Measurements from ENCODE around the gene KIDINS220.

The KIDINS220 gene

GRCh38 chr2:8802741-8803140 lies 34.7 kb downstream of the KIDINS220 start:
- no peak for DNase-seq

- no peak for DNase-seq
Observed at GRCh38 chr2:8800821-8801220, 36.6 kb downstream of the KIDINS220 start.

DNA sequence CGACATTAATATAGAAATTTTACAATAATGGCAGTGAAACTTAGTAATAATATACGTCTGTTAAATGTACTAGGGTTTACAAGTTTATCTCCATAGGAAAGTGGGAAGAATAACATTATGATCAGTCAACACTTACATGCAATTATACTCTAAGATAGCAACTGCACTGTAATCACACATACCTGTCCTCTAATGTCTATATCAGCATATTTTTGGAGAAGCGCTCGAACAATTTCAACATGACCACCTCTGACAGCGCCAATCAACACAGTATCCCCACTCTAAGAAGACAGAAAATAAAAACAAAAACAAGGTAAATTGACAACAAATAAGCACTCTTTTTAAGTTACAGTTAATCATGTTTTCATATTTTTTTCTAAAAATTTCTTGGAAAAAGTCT lies 37.2 kb downstream of the KIDINS220 start:
- no peak for DNase-seq

DNA sequence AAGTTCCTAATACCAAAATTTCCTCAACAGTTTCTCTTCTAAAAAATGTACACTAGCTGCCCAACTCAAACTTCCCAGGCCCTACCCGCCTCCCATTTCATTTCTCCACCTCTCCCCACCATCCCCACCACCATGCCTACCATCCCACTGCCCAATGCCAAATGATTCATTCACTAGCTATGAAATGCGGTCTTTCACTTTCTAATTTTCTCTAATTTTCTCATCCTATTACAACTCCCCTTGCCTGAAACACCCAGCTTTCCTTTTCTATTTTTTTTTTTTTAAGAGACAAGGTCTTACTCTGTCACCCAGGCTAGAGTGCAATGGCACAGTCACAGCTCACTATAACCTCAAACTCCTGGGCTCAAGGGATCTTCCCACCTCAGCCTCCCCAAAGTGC lies 38.4 kb downstream of the KIDINS220 start:
- no peak for DNase-seq

DNA sequence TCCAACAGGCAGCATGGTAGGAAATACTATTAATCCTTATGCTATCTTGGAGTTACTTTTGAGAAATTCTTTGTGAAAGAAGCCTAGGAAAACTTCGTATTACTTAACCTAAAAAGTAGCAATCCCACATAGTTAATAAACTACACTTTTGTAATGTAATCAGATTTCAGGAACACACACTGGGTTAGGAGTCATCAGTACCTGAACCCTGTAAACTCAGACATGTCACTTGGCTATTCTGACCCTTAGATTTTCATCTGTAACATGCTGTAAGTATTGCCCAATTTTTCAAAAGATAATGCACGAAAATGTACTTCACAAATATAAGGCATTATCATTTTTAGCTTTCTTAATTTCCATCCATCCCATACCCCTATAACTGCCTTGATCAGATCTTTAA lies 39.0 kb downstream of the KIDINS220 start:
- no peak for DNase-seq

DNA sequence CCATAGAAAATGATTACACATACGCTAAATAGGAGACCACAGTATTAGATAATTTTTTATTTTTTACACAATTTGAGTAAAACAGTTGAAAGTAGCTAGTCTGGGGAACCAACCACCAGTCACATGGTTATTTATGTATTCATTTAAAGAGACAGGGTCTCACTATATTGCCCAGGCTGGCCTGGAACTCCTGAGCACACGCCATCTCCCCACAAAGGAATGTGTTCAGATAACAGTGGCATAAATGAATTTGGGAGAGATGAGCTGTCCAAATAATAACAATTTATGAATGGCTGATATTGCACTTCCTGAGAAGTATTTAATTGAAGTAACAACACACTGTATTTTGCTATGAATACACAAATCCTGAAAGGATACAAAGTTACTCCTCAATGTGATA lies 39.7 kb downstream of the KIDINS220 start:
- no peak for DNase-seq

- DNase-seq = no peak
Observed at GRCh38 chr2:8796878-8797550, 40.4 kb downstream of the KIDINS220 start.

DNA sequence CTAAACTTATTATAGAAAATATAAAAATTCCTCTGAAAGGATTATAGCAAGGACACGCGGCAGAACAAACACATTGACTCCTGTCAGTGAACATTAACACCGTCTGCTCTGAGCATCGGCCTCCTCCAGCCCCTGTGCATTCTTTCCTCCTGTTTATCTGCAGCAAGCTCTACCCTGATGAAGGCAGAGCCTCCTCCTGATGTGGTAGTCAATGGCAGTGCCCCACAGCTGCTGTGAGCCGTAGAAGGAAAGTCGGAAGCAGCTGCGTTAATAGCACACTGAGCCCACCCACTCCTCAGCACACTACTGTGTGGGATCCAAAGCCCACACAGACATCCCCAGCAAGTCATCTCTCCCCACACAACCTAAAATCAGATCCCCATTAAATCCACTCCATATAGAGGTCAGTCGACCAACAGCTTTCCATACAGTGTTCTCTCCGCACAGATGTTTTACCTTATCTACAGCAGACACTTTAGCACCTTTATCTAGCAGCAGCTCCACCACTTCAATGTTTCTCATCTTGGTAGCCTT lies 41.0 kb downstream of the KIDINS220 start:
- DNase-seq = no peak

- DNase-seq = no peak
Observed at GRCh38 chr2:8794923-8795825, 42.2 kb downstream of the KIDINS220 start.

- no peak for DNase-seq
Observed at GRCh38 chr2:8790739-8791162, 46.7 kb downstream of the KIDINS220 start.

DNA sequence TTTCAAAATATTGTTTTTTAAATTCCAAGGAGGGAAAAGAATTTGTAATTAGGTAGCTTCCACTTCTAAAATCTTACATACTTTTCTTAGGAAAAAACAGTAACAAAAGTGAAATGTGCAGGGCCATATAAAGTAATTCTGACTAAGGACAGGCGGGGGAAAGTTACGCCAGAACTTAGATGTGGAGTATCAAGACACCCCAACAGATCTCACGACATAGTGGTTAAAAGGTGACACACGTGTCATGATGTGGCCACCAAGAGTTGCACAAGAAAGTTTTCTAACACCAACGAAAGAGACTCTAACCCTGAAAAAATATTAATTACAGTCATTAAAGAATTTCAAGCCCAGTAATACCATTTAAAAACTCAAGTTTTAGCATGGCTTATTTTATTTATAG lies 51.0 kb downstream of the KIDINS220 start:
- DNase-seq = no peak

DNA sequence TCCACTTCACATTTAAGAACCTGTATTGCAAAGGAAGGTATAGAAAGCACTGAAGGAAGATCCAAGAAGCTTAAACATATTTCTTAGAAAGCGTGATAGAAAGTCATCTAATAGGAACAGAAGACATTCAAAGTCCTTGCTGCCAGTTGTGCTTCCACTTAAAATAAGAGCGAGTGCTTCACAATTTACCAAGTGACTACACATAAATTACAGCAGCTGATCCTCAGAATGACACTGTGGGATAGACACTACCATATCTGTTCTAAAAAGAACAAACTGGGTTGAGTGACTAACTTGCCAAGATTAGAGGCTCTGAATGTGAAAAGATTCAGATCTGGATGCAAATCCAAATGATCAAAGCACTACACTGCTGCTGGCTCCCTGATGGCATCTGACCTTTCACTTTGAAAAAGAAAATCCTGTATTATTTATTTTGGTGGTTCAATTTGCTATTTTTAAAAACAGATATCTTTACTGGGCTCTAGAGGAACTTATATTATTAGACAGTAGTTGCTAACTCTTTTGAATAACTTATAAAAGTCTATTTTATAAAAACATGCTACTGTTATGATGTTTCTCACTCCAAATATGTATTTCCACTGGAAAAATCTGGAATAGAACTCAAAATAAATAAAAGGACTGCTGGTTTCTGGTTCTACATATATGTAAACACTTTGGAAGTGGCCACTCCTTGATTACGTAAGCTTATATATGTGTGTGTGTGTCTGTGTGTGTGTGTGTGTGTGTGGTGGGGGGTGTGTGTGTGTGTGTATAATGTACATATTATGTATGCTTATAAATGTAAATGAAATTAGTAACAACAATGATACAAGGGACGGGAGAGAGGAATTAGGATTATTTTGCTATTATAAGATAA lies 57.4 kb downstream of the KIDINS220 start:
- no peak for DNase-seq

DNA sequence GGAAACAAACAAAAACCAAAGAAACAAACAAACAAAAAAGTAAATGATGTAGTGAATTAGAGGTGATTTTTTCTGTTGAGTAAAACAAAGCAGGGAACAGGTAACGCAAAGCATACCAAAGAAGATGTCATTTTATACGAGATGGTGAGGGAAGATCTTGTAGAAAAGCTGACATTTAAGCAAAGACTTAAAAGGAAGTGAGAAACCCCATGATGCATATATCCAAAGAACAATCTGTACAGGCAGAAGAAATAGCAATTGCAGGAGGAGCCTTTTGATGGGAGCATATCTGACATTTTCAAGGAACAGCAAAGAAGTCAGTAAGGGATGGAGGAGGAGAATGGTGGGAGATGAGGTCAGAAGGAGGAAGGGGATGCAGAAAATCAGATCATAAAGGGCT lies 63.0 kb downstream of the KIDINS220 start:
- DNase-seq = no peak

- no peak for DNase-seq
Observed at GRCh38 chr2:8767324-8767723, 70.1 kb downstream of the KIDINS220 start.

DNA sequence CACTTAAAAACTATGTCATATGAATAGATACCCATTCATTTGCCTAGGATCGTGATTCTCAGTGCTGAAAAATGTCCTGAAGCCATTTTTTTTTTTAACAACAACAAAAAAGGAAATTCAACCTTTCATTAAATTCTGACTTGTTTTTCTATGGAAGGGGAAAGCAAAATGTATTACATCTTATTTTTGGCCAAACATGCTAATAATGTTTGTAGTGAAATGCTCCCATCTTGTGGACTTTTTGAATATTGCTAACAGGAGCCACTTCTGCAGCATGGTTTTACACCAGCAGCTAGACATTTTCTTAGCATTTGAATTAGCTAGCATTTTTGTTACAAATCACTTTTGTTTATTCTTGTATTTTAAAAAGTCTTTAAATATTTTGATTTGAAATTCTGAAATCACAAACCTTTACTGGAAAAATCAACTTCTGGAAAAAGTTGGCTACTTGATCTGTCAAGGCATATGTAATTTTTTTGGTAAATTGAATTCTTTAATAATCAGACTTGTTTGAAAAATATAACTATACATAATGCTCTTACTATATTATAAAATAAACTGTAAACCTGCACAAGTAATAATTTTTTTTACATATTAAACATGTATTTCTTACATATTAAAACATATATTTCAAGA lies 75.8 kb downstream of the KIDINS220 start:
- no peak for DNase-seq

DNA sequence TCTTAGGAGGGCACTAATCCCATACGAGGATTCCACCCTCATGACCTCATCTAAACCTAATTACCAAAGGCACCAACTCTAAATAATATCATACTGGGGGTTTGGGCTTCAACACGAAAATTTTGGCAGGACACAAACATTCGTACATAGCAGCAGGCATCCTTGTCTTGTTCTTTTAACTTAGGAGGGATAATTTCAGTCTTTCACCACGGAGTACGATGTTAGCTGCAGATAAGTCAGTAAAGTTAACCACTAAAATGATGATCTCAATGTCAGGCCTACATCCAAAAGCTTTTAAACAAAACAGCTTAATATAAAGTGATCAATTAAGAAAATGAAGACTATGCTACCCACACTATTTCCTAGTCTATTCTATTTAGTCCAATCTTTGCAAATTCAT lies 80.7 kb downstream of the KIDINS220 start:
- no peak for DNase-seq

- DNase-seq = no peak
Observed at GRCh38 chr2:8756230-8756629, 81.2 kb downstream of the KIDINS220 start.

GRCh38 chr2:8754106-8754776 lies 83.2 kb downstream of the KIDINS220 start:
- no peak for DNase-seq

DNA sequence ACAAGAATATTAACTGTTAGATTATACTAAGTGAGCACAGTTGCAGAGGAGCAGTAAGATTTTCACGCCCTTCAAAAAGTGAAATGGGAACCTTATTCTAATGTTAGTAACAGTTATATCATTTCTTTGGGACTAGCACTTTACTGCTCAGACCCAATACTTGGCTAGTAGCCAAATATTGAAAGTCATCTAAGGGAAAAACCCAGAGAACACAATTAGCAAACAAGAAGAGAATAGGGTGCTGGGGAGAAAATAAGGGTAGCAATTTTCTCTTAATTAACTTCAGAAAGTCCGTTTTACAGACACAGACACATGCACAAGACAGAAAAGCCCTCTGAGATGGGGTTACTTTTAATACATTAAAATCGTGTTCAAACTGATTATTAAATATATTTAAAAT lies 83.8 kb downstream of the KIDINS220 start:
- DNase-seq = no peak

DNA sequence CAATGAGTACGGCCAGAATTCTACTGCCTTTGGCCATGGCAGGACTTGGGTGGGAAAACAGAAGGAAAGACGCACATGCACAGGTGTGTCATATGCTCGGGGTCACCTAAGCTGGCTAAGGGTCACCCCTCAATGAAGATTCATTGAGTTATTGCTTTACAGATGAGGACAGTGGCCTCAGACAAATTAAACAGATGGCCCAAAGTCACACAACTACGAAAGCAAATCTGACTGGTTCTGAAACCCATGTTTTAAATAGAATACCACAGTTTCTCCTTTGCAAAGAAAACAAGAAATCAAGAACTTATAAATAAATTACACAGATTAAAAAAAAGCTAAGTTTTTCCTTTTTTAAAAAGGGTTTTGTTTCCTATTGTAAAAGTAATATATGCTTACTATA lies 85.0 kb downstream of the KIDINS220 start:
- no peak for DNase-seq

DNA sequence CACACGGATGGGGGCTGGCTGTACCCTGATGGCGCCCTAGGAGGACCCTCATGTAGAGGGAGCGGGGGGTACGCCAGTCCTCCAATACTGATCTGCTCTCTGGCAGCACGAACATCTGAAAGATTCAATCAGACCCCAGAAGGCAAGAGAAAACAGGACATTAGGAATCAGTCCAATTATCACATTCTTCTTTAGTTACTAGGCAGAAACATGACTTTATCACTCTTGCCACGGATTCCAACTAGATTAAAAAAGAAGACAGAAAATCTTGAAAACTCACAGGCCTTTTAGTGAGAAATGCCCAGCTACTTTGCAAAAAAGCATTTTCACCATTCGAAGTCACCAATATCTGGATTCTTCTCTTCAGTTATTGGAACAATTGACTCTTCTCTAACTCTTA lies 87.2 kb downstream of the KIDINS220 start:
- DNase-seq = no peak

DNA sequence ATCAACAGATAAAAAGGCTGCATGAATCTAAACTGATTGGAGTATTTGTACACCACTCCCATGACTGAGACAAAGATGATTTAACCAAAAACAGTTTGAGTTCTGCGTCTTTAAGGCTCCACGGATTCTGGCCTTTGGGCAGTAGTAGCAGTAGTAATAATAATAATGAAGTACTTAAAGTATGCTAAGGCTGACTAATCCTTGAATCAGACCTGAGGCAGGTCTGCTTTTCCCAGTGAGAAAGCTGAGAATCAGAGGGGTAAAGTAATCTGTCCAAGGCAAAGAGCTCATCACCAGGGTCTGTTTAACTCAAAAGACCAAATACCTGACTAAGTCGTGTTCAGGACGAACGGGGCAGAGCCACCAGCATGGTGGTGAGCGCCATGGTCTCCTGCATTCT lies 94.2 kb downstream of the KIDINS220 start:
- no peak for DNase-seq

Measured in activated CD8-positive, alpha-beta memory T cell treated with anti-CD3 and anti-CD28 coated beads, Interleukin-2, amount 50 U/mL, for 48 hours (primary cell).